Caco-2 (cell line): ENCODE measurements around the gene LSM3. TPM values are rescaled to one million over a fixed set of nuclear protein-coding genes. Genes with fewer than 3 reads are reported as not detected.

Experiments
- BruUV-seq: library from RNA; stranded (reverse); fragments of 400-500 nt; replicated peaks from 2 replicates; lab custom pipeline; 2021; lab: Mats Ljungman, UMichigan
- CTCF ChIA-PET: fragments of 300-600 bp; sonication (Branson Sonifier 250); formaldehyde crosslinking; loops from one replicate; lab custom pipeline; 2022; ENCODE audit warnings: antibody characterized with exemption; lab: Charles Lee
- POLR2A ChIA-PET: fragments of 300-600 bp; sonication (Branson Sonifier 250); formaldehyde crosslinking; loops from one replicate; lab custom pipeline; 2022; ENCODE audit warnings: antibody characterized with exemption; lab: Charles Lee
- DNase-seq, 2 experiments: peaks; one replicate each; pipeline versions ENCODE4 v3.0.0 to v3.0.0-alpha.2; 2020 to 2022
- H3K27me3 ChIP-seq: replicated peaks from 2 replicates; pipeline ENCODE4 v1.6.0; 2011; ENCODE audit warnings: low read length; ENCODE audit not compliant: control insufficient read depth, insufficient read depth
- H3K36me3 ChIP-seq: 2 replicates; pipeline ENCODE4 v1.5.1; 2011; ENCODE audit warnings: low read length; ENCODE audit not compliant: control insufficient read depth, insufficient read depth
- H3K4me1 ChIP-seq: fragments of 250-450 bp; sonication (Bioruptor Pico); 2 replicates; pipeline ENCODE4 v1.5.1; 2020; ENCODE audit warnings: mild to moderate bottlenecking
- H3K4me3 ChIP-seq: 2 replicates; pipeline ENCODE4 v1.5.1; 2011; ENCODE audit warnings: low read depth, mild to moderate bottlenecking, control low read depth, low read length
- H3K9me3 ChIP-seq: fragments of 250-450 bp; sonication (Bioruptor Pico); 2 replicates; pipeline ENCODE4 v1.5.1; 2020; ENCODE audit warnings: mild to moderate bottlenecking, moderate library complexity
- H3K27ac Mint-ChIP-seq: one replicate; pipeline ENCODE4 v1.8.0; 2022; ENCODE audit warnings: mixed read lengths; ENCODE audit not compliant: unreplicated experiment
- H3K27me3 Mint-ChIP-seq: one replicate; pipeline ENCODE4 v1.8.0; 2022; ENCODE audit warnings: mixed read lengths; ENCODE audit not compliant: insufficient read depth, unreplicated experiment
- H3K36me3 Mint-ChIP-seq: one replicate; pipeline ENCODE4 v1.8.0; 2022; ENCODE audit warnings: mild to moderate bottlenecking, mixed read lengths; ENCODE audit not compliant: insufficient read depth, unreplicated experiment
- H3K4me1 Mint-ChIP-seq: one replicate; pipeline ENCODE4 v1.8.0; 2022; ENCODE audit warnings: low read depth, mixed read lengths; ENCODE audit not compliant: unreplicated experiment
- H3K4me3 Mint-ChIP-seq: one replicate; pipeline ENCODE4 v1.8.0; 2022; ENCODE audit warnings: mild to moderate bottlenecking, moderate library complexity, mixed read lengths; ENCODE audit not compliant: unreplicated experiment
- H3K9me3 Mint-ChIP-seq: one replicate; pipeline ENCODE4 v1.8.0; 2022; ENCODE audit warnings: mixed read lengths; ENCODE audit not compliant: unreplicated experiment
- intact Hi-C: fragments of 100-400 bp; cut with micrococcal nuclease; formaldehyde crosslinking; loops from one replicate; pipeline ENCODE4 v1.10.0; 2022; ENCODE audit not compliant: unreplicated experiment
- total RNA-seq: library from RNA; stranded (reverse); gene quantifications from 2 replicates; pipeline ENCODE4 v1.2.3, GENCODE V29; 2022
- TF ChIP-seq, protein P1 (sequence below), 2 experiments: fragments of 200-600 bp in 1 of 2; IDR thresholded peaks; 1 replicate in 1 of 2; 2 replicates in 1 of 2; pipeline versions ENCODE4 v1.5.1 to v1.8.0; 2011 to 2022; ENCODE audit warnings: antibody characterized with exemption in 1 of 2, control low read depth in 1 of 2, inconsistent platforms in 1 of 2, low read depth in 1 of 2, low read length in 1 of 2, mild to moderate bottlenecking in 1 of 2, moderate library complexity in 1 of 2; ENCODE audit not compliant: insufficient read depth in 1 of 2, severe bottlenecking in 1 of 2, unreplicated experiment in 1 of 2

LSM3 gene
- total RNA-seq, 1 experiment from 2014 or later = 20.5 TPM

DNA sequence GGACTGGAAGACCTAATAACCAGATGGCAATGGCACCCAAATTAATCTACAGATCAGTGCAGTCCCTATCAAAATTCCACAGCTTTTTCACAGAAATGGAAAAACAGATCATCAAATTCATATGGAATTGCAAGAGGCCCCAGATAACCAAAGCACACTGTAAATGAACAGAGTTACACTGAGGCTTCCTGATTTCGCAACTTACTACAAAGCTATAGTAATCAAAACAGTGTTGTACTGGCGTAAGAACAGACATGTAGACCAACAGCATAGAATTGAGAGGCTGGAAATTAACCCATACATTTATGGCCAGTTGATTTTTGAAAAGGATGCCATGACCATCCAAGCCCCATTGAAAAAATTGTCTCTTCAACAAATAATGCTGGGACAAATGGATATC, 16.4 kb upstream of the LSM3 start:
- intact Hi-C loops = no loop called here
- TF ChIP-seq, protein P1, sequence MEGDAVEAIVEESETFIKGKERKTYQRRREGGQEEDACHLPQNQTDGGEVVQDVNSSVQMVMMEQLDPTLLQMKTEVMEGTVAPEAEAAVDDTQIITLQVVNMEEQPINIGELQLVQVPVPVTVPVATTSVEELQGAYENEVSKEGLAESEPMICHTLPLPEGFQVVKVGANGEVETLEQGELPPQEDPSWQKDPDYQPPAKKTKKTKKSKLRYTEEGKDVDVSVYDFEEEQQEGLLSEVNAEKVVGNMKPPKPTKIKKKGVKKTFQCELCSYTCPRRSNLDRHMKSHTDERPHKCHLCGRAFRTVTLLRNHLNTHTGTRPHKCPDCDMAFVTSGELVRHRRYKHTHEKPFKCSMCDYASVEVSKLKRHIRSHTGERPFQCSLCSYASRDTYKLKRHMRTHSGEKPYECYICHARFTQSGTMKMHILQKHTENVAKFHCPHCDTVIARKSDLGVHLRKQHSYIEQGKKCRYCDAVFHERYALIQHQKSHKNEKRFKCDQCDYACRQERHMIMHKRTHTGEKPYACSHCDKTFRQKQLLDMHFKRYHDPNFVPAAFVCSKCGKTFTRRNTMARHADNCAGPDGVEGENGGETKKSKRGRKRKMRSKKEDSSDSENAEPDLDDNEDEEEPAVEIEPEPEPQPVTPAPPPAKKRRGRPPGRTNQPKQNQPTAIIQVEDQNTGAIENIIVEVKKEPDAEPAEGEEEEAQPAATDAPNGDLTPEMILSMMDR (IDR thresholded peaks at IDR 0.05; ENCODE audit: insufficient read depth in 1 of 2, low read depth in 1 of 2, low read length in 1 of 2, severe bottlenecking in 1 of 2, unreplicated experiment in 1 of 2) = no peak
- Histone ChIP-seq H3K9me3 (peaks cover 10% of the 10 kb centered on the region), H3K4me1 (no peaks in the 10 kb centered on the region), H3K27me3 (no peaks in the 10 kb centered on the region), H3K36me3 (peaks cover 7% of the 10 kb centered on the region), H3K4me3 (no peak overlapping the region)
- H3K4me3 Mint-ChIP-seq = no peak overlapping the region
- H3K4me1 Mint-ChIP-seq = no peaks in the 10 kb centered on the region
- DNase-seq = no peak
- POLR2A ChIA-PET = no interaction called here
- H3K27ac Mint-ChIP-seq = no peak overlapping the region
- peaks cover 24% of the 10 kb centered on the region for H3K9me3 Mint-ChIP-seq
- CTCF ChIA-PET = no interaction called here
- no peaks in the 10 kb centered on the region for H3K27me3 Mint-ChIP-seq
- peaks cover 84% of the 10 kb centered on the region for H3K36me3 Mint-ChIP-seq
- BruUV-seq = no TSS peak

DNA sequence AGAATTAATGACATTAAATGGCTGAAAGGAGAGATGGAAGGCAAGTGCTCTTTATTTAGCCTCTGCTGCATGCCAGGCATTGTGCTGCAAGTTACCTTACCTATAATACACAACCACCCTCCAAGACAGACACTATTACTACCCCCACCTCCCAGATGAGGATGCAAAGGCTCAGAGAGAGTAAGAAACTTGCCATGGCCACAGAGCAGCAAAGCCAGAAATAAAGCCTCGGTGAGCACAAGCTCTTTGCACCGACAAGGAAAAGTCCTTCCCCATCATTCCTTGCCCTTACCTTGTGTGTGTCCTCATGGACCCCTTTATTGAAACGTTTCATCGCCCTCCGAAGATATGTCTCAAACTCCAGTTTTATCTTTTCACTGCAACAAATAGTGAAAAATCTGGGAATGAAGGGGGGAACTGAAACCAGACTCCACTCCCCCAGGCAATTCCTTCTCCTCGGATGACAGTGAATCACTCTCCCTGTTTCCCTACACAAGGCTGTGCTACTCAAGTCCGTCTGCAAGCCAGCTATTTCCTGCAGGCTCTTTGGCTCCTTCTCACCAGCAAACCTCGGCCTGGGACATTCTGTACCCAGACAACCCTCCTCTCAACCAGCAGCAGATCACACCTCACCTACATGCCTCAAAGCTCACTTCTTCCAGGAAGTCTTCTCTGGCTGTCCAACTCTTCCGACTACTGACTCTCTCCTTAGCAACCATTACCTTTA, 11.6 kb upstream of the LSM3 start:
- TF ChIP-seq, protein P1 (IDR thresholded peaks at IDR 0.05; ENCODE audit: insufficient read depth in 1 of 2, low read depth in 1 of 2, low read length in 1 of 2, severe bottlenecking in 1 of 2, unreplicated experiment in 1 of 2) = no peak
- CTCF ChIA-PET = no interaction called here
- Histone ChIP-seq H3K4me1 (no peaks in the 10 kb centered on the region), H3K36me3 (peaks cover 11% of the 10 kb centered on the region), H3K9me3 (no peaks in the 10 kb centered on the region; the same call in 1 of the 2 replicates), H3K4me3 (no peak overlapping the region), H3K27me3 (no peaks in the 10 kb centered on the region)
- intact Hi-C loops = no loop called here
- Mint-ChIP-seq H3K4me1 (peaks cover 7% of the 10 kb centered on the region), H3K4me3 (no peak overlapping the region), H3K27me3 (no peaks in the 10 kb centered on the region), H3K27ac (no peak overlapping the region), H3K36me3 (peaks cover 85% of the 10 kb centered on the region), H3K9me3 (peaks cover 18% of the 10 kb centered on the region)
- no peak for DNase-seq
- no TSS peak for BruUV-seq
- POLR2A ChIA-PET = interaction anchor here (0.6 to 0.8 kb wide), 2 partner anchors 11 to 12 kb away, joined by 3 to 5 read pairs; partner anchors contain the start of genes LSM3 and XPC

DNA sequence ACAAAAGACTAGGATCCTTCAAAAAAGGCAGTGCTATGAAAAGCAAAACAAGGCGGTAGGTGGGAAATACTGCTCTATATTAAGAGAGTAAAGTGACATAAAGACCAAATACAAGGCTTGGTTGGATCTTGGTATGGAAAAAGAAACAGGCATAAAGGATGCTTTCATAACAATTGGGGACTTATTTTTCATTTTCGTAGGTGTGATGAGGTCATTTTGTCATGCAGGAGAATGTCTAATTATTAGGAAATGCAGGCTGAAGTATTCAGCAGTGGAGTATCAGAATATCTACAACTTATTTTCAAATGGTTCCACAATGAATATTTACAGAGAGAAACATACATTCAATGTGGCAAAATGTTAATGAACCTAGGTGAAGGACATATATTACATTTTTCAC, 9.2 kb upstream of the LSM3 start:
- Mint-ChIP-seq H3K4me1 (peaks cover 7% of the 10 kb centered on the region), H3K27ac (no peak overlapping the region), H3K27me3 (no peaks in the 10 kb centered on the region), H3K9me3 (no peaks in the 10 kb centered on the region), H3K4me3 (no peak overlapping the region), H3K36me3 (peaks cover 68% of the 10 kb centered on the region)
- Histone ChIP-seq H3K9me3 (no peaks in the 10 kb centered on the region), H3K4me1 (no peaks in the 10 kb centered on the region), H3K4me3 (no peak overlapping the region), H3K36me3 (peaks cover 11% of the 10 kb centered on the region), H3K27me3 (no peaks in the 10 kb centered on the region)
- DNase-seq = no peak
- ChIA-PET POLR2A (no interaction called here), CTCF (no interaction called here)
- TF ChIP-seq, protein P1 (IDR thresholded peaks at IDR 0.05; ENCODE audit: insufficient read depth in 1 of 2, low read depth in 1 of 2, low read length in 1 of 2, severe bottlenecking in 1 of 2, unreplicated experiment in 1 of 2) = no peak
- no TSS peak for BruUV-seq
- intact Hi-C loops = no loop called here
